Mucosa of rectum (tissue), 2 donors: ENCODE data around the gene CHD9.
"Not testable (repeated sequence)": the region's sequence is repeated elsewhere in the genome, so short reads cannot be mapped to it uniquely, and the experiment has no call there.

ENCODE experiments used
- H3K27ac ChIP-seq, 2 donors: one replicate each; pipeline ENCODE4 v1.7.0; 2013; ENCODE audit warnings: inconsistent platforms in 2 of 2, low read depth in 2 of 2, low read length in 2 of 2
- H3K27me3 ChIP-seq, 2 donors: one replicate each; pipeline ENCODE4 v1.7.0; 2013; ENCODE audit warnings: low read length in 2 of 2; ENCODE audit not compliant: control insufficient read depth in 2 of 2, insufficient read depth in 2 of 2
- H3K36me3 ChIP-seq, 2 donors: one replicate each; pipeline ENCODE4 v1.7.0; 2013; ENCODE audit warnings: low read length in 2 of 2; ENCODE audit not compliant: control insufficient read depth in 2 of 2, insufficient read depth in 2 of 2
- H3K4me1 ChIP-seq, 2 donors: one replicate each; pipeline ENCODE4 v1.7.0; 2013; ENCODE audit warnings: low read length in 2 of 2, mild to moderate bottlenecking in 1 of 2; ENCODE audit not compliant: control insufficient read depth in 2 of 2, insufficient read depth in 2 of 2
- H3K4me3 ChIP-seq, 2 donors: one replicate each; pipeline ENCODE4 v1.7.0; 2013; ENCODE audit warnings: low read length in 2 of 2
- H3K9ac ChIP-seq, 2 donors: one replicate each; pipeline ENCODE4 v1.7.0; 2013; ENCODE audit warnings: low read length in 2 of 2, low read depth in 1 of 2, mild to moderate bottlenecking in 1 of 2
- H3K9me3 ChIP-seq, 2 donors: one replicate each; pipeline ENCODE4 v1.7.0; 2013; ENCODE audit warnings: low read length in 2 of 2; ENCODE audit not compliant: control insufficient read depth in 2 of 2
- donor health status: healthy.
- donor health status: Normal muscosa, but diverticular disease.

Gene CHD9

GRCh38 chr16:53249331-53249730 lies 194.5 kb downstream of the CHD9 start:
- Histone ChIP-seq H3K4me3 (no peak overlapping the region), H3K36me3 (peaks cover 49 to 50% of the 10 kb centered on the region in 2 donors), H3K27me3 (no peaks in the 10 kb centered on the region), H3K27ac (no peak overlapping the region), H3K9ac (no peak overlapping the region), H3K4me1 (no peaks in the 10 kb centered on the region), H3K9me3 (no peaks in the 10 kb centered on the region)

GRCh38 chr16:53257001-53257400 lies 202.2 kb downstream of the CHD9 start:
- no peaks in the 10 kb centered on the region for H3K4me1 ChIP-seq
- H3K27me3 ChIP-seq = no peaks in the 10 kb centered on the region
- no peak overlapping the region for H3K27ac ChIP-seq
- H3K4me3 ChIP-seq = no peak overlapping the region
- peaks cover 37 to 46% of the 10 kb centered on the region in 2 donors for H3K36me3 ChIP-seq
- no peaks in the 10 kb centered on the region for H3K9me3 ChIP-seq
- H3K9ac ChIP-seq = no peak overlapping the region

- no peaks in the 10 kb centered on the region for H3K4me1 ChIP-seq
- H3K4me3 ChIP-seq = no peak overlapping the region
- no peaks in the 10 kb centered on the region for H3K9me3 ChIP-seq
- no peak overlapping the region for H3K9ac ChIP-seq
- peaks cover 29 to 49% of the 10 kb centered on the region in 2 donors for H3K36me3 ChIP-seq
- H3K27me3 ChIP-seq = no peaks in the 10 kb centered on the region
- H3K27ac ChIP-seq = no peak overlapping the region
Measured at GRCh38 chr16:53258809-53259208, 204.0 kb downstream of the CHD9 start.

GRCh38 chr16:53261276-53261675 lies 206.5 kb downstream of the CHD9 start:
- no peak overlapping the region for H3K4me3 ChIP-seq
- H3K27me3 ChIP-seq = no peaks in the 10 kb centered on the region
- H3K4me1 ChIP-seq = no peaks in the 10 kb centered on the region
- H3K9me3 ChIP-seq = no peaks in the 10 kb centered on the region
- H3K9ac ChIP-seq = no peak overlapping the region
- H3K27ac ChIP-seq = no peak overlapping the region
- H3K36me3 ChIP-seq = peaks cover 28 to 42% of the 10 kb centered on the region in 2 donors

GRCh38 chr16:53262645-53263044 lies 207.9 kb downstream of the CHD9 start:
- no peaks in the 10 kb centered on the region for H3K27me3 ChIP-seq
- no peaks in the 10 kb centered on the region for H3K9me3 ChIP-seq
- peaks cover 24 to 44% of the 10 kb centered on the region in 2 donors for H3K36me3 ChIP-seq
- no peaks in the 10 kb centered on the region for H3K4me1 ChIP-seq
- H3K9ac ChIP-seq = no peak overlapping the region
- H3K4me3 ChIP-seq = no peak overlapping the region
- H3K27ac ChIP-seq = no peak overlapping the region

GRCh38 chr16:53266156-53266555 lies 211.4 kb downstream of the CHD9 start:
- H3K9ac ChIP-seq = no peak overlapping the region
- H3K4me3 ChIP-seq = no peak overlapping the region
- H3K27me3 ChIP-seq = no peaks in the 10 kb centered on the region
- H3K36me3 ChIP-seq = peaks cover 27 to 48% of the 10 kb centered on the region in 2 donors
- no peaks in the 10 kb centered on the region for H3K9me3 ChIP-seq
- no peaks in the 10 kb centered on the region for H3K4me1 ChIP-seq
- no peak overlapping the region for H3K27ac ChIP-seq

- H3K9ac ChIP-seq, H3K9me3 ChIP-seq, H3K4me3 ChIP-seq, H3K27ac ChIP-seq, H3K4me1 ChIP-seq, H3K27me3 ChIP-seq: not testable (repeated sequence)
- H3K36me3 ChIP-seq = peaks cover 50 to 51% of the 10 kb centered on the region in 2 donors
Measured at GRCh38 chr16:53278498-53278897, 223.7 kb downstream of the CHD9 start.

- H3K4me1 ChIP-seq = no peaks in the 10 kb centered on the region
- no peak overlapping the region for H3K27ac ChIP-seq
- no peaks in the 10 kb centered on the region for H3K9me3 ChIP-seq
- H3K36me3 ChIP-seq = peaks cover 34 to 38% of the 10 kb centered on the region in 2 donors
- H3K4me3 ChIP-seq = no peak overlapping the region
- H3K27me3 ChIP-seq = no peaks in the 10 kb centered on the region
- H3K9ac ChIP-seq = no peak overlapping the region
Measured at GRCh38 chr16:53281280-53281679, 226.5 kb downstream of the CHD9 start.

- Histone ChIP-seq H3K36me3 (peaks cover 35 to 38% of the 10 kb centered on the region in 2 donors), H3K9ac (no peak overlapping the region), H3K4me1 (no peaks in the 10 kb centered on the region), H3K27me3 (no peaks in the 10 kb centered on the region), H3K9me3 (no peaks in the 10 kb centered on the region), H3K4me3 (no peak overlapping the region), H3K27ac (no peak overlapping the region)
Measured at GRCh38 chr16:53281859-53282258, 227.1 kb downstream of the CHD9 start.

- Histone ChIP-seq H3K36me3 (peaks cover 35 to 38% of the 10 kb centered on the region in 2 donors), H3K4me1 (no peaks in the 10 kb centered on the region), H3K27ac (no peak overlapping the region), H3K4me3 (no peak overlapping the region), H3K9ac (no peak overlapping the region), H3K9me3 (no peaks in the 10 kb centered on the region), H3K27me3 (no peaks in the 10 kb centered on the region)
Measured at GRCh38 chr16:53282328-53282727, 227.5 kb downstream of the CHD9 start.
